ENCODE results near the gene PTCSC3.
"Not testable (repeated sequence)": the region's sequence is repeated elsewhere in the genome, so short reads cannot be mapped to it uniquely, and the experiment has no call there.

PTCSC3 gene

GRCh38 chr14:36173161-36173560, 3.4 kb downstream of the PTCSC3 start:
- no peak for DNase-seq (ENCODE audit: low read depth)

- no peak for DNase-seq (ENCODE audit: low read depth)
Observed at GRCh38 chr14:36171607-36172006, 4.9 kb downstream of the PTCSC3 start.

GRCh38 chr14:36167431-36167830, 9.1 kb downstream of the PTCSC3 start:
- no peak for DNase-seq (ENCODE audit: low read depth)

GRCh38 chr14:36163451-36163850, 13.1 kb downstream of the PTCSC3 start:
- DNase-seq (ENCODE audit: low read depth), result no peak

GRCh38 chr14:36162267-36162666, 14.3 kb downstream of the PTCSC3 start:
- no peak for DNase-seq (ENCODE audit: low read depth)

GRCh38 chr14:36161776-36162175, 14.7 kb downstream of the PTCSC3 start:
- DNase-seq (ENCODE audit: low read depth), result no peak

GRCh38 chr14:36151335-36151734, 25.2 kb downstream of the PTCSC3 start:
- no peak for DNase-seq (ENCODE audit: low read depth)

GRCh38 chr14:36134038-36134437, 42.5 kb downstream of the PTCSC3 start:
- no peak for DNase-seq (ENCODE audit: low read depth)

- DNase-seq (ENCODE audit: low read depth), result no peak
Observed at GRCh38 chr14:36132826-36133225, 43.7 kb downstream of the PTCSC3 start.

GRCh38 chr14:36130186-36130585, 46.3 kb downstream of the PTCSC3 start:
- no peak for DNase-seq (ENCODE audit: low read depth)

- no peak for DNase-seq (ENCODE audit: low read depth)
Observed at GRCh38 chr14:36129181-36129580, 47.3 kb downstream of the PTCSC3 start.

- DNase-seq (ENCODE audit: low read depth), result no peak
Observed at GRCh38 chr14:36113341-36113740, 63.2 kb downstream of the PTCSC3 start.

- DNase-seq (ENCODE audit: low read depth), result no peak
Observed at GRCh38 chr14:36111822-36112583, 64.5 kb downstream of the PTCSC3 start.

- no peak for DNase-seq (ENCODE audit: low read depth)
Observed at GRCh38 chr14:36105401-36105800, 71.1 kb downstream of the PTCSC3 start.

- DNase-seq (ENCODE audit: low read depth), result not testable (repeated sequence)
Observed at GRCh38 chr14:36104258-36104657, 72.3 kb downstream of the PTCSC3 start.

GRCh38 chr14:36099619-36100018, 76.9 kb downstream of the PTCSC3 start:
- no peak for DNase-seq (ENCODE audit: low read depth)

- no peak for DNase-seq (ENCODE audit: low read depth)
Observed at GRCh38 chr14:36097356-36097755, 79.2 kb downstream of the PTCSC3 start.

- DNase-seq (ENCODE audit: low read depth), result no peak
Observed at GRCh38 chr14:36096090-36096489, 80.4 kb downstream of the PTCSC3 start.

- DNase-seq (ENCODE audit: low read depth), result no peak
Observed at GRCh38 chr14:36094963-36095362, 81.6 kb downstream of the PTCSC3 start.

- DNase-seq (ENCODE audit: low read depth), result no peak
Observed at GRCh38 chr14:36091096-36091495, 85.4 kb downstream of the PTCSC3 start.

- DNase-seq (ENCODE audit: low read depth), result no peak
Observed at GRCh38 chr14:36087411-36087810, 89.1 kb downstream of the PTCSC3 start.

GRCh38 chr14:36086629-36087395, 89.7 kb downstream of the PTCSC3 start:
- DNase-seq (ENCODE audit: low read depth), result no peak

- no peak for DNase-seq (ENCODE audit: low read depth)
Observed at GRCh38 chr14:36085861-36086260, 90.7 kb downstream of the PTCSC3 start.
